Coronary artery (tissue), 2 donors: ENCODE results near the gene PARP6.

Source experiments
- DNase-seq: peaks from one replicate; pipeline ENCODE4 v3.0.0-alpha.2; 2017; ENCODE audit warnings: low spot score
- H3K27ac ChIP-seq, 2 donors: fragments of 200-600 bp; sonication (generic); one replicate each; pipeline ENCODE4 v1.5.1; 2016 to 2019
- H3K4me3 ChIP-seq: fragments of 200-600 bp; sonication (generic); 2 replicates; pipeline ENCODE4 v1.5.1; 2016; ENCODE audit warnings: mild to moderate bottlenecking, moderate library complexity
- TF ChIP-seq, protein P1 (sequence below): fragments of 200-600 bp; sonication (generic); IDR thresholded peaks from one replicate; pipeline ENCODE4 v1.5.1; 2019; ENCODE audit warnings: antibody characterized with exemption

Gene PARP6

DNA sequence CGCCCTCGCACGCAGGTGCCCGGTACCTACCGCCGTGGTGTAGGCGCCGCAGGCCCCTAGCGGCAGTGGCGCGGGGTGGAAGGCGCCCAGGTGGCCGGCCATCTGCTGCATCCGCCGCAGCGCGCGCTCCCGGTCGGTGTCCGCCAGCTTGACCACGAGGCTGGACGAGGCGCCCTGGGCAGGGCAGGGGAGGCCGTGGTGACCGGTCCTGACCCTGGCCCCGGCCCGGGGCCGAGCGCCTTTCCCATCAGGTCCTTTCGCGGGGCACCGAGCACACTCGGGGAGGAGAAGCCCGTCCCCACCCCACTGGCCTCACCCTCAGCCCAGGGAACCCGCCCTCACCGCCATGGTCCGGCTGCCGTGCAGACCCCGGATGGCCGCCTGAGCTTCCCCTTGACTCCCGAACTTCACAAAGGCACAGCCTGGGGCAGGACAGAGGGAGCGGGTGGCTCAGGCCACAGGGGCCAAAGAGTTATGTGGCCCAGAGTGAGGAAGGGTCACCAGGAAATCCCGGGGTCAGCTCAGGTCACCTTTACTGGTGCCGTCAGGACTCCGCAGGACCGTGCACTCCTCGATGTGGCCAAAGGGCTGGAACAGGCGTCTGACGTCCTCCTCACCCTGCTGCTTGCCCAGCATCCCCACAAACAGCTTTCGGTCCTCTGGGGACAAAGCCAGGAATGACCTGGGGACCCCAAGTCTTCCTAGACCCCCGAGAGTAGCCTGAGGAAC, 17.4 kb upstream of the PARP6 start:
- TF ChIP-seq, protein P1, sequence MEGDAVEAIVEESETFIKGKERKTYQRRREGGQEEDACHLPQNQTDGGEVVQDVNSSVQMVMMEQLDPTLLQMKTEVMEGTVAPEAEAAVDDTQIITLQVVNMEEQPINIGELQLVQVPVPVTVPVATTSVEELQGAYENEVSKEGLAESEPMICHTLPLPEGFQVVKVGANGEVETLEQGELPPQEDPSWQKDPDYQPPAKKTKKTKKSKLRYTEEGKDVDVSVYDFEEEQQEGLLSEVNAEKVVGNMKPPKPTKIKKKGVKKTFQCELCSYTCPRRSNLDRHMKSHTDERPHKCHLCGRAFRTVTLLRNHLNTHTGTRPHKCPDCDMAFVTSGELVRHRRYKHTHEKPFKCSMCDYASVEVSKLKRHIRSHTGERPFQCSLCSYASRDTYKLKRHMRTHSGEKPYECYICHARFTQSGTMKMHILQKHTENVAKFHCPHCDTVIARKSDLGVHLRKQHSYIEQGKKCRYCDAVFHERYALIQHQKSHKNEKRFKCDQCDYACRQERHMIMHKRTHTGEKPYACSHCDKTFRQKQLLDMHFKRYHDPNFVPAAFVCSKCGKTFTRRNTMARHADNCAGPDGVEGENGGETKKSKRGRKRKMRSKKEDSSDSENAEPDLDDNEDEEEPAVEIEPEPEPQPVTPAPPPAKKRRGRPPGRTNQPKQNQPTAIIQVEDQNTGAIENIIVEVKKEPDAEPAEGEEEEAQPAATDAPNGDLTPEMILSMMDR = no peak
- Histone ChIP-seq H3K4me3 (no peak overlapping the region), H3K27ac (no peak overlapping the region)
- no peak for DNase-seq

DNA sequence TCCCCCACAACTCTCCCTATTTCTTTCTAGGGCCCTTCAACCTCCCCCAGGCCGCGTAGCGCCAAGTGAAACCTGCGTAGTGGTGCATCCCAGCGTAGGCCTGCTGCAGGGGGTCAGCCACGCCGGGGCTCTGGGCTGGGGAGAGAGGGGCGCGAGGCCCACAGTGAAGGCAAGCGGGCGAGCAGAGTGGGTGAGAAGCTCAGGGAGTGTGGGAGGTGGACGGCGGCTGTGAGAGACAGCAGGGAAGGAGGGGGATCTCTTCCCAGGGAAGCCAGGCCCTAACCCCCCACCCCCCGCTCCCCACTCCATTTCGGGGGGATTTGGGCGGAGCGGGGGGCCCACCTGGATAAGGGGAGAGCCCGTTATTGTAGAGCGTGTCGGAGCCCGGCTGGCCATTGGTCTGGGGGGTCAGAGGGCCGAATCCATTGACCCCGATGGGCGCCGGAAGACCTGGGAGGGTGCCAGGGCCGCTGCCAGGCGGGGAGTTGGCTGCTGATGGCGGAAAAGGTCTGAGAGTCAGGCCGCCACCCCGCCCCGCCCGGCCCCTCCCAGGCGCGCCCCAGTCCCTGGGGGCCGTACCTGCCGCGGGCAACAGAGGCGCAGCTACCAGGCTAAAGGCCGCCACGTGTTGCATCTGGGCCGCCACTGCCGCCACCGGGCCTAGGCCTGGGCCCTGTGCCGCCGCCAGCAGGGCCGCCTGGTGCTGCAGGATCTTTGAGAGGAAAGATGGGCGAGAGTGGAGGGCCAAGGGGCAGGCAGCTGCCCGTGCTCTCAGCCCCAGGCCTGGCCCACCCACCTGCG, 16.6 kb upstream of the PARP6 start:
- TF ChIP-seq, protein P1 = no peak
- DNase-seq = no peak
- no peak overlapping the region for H3K27ac ChIP-seq
- no peak overlapping the region for H3K4me3 ChIP-seq

DNA sequence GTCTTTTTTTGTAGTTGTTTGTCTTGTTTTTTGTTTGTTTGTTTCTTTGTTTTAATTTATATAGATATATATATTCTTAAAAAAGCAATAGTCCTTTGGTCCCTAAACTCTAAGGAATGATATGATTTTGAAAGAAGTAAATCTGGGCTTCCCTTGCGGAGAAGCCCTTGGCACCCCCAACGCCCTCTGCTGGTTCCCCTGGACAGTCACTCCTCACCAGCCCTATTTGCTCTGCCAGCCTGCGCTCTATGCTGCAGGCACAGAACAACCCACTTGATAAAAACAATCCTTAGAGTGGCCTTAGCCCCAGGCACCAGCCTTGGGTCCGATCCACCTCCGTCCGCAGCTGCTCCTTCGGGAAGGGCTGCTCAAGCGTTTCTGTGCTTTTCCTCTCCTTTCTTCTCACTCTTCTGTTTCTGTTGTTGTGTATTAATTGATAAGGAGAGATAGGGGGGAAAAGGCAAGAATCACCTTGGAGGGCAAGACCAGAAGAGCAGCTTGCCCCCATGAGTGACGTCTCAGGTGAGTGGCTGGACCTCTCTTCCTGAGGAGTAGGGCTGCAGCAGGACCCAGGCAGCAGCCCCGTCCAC, 13.7 kb upstream of the PARP6 start:
- TF ChIP-seq, protein P1 = no peak
- no peak for DNase-seq
- Histone ChIP-seq H3K4me3 (no peak overlapping the region), H3K27ac (no peak overlapping the region)

DNA sequence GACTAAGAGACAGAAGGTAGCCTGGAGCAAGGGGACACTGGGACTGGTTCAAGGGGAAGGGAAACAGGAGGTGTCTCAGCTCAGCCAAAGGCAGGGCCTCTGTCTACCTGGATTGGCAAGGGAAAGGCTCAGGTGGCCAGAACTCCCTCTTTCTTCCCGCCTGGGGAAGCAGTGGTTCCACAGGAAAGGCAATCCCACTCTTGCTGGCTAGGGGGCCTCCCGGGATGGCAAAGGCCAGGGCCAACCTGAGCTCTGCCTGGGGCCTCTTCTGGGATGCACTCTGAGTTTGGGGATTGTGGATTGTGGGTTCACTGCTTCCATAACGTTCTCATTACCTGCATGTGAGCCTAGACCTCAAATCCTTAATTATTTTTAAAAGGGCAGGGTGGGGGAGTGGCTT, 13.0 kb upstream of the PARP6 start:
- Histone ChIP-seq H3K4me3 (no peak overlapping the region), H3K27ac (no peak overlapping the region)
- TF ChIP-seq, protein P1 = no peak
- no peak for DNase-seq

DNA sequence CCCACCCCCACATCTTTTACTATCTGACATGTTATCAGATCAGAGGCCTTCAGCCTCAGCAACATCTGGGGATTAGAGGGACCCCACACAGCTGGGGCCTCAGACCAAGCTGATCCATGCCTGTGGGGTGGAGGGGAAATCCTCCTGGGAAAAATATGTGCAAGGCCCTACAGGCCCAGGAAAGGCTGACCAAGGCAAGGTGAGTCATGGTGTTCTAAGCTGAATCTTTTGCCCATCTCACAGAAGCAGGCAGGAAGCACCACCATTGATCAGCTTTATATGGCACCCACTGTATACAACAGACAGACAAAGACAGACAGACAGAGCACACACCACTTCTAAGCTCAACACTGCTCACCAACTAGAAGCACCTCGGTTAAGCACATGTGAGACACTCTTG, 12.4 kb upstream of the PARP6 start:
- no peak overlapping the region for H3K4me3 ChIP-seq
- H3K27ac ChIP-seq = no peak overlapping the region
- DNase-seq = no peak
- TF ChIP-seq, protein P1 = no peak

DNA sequence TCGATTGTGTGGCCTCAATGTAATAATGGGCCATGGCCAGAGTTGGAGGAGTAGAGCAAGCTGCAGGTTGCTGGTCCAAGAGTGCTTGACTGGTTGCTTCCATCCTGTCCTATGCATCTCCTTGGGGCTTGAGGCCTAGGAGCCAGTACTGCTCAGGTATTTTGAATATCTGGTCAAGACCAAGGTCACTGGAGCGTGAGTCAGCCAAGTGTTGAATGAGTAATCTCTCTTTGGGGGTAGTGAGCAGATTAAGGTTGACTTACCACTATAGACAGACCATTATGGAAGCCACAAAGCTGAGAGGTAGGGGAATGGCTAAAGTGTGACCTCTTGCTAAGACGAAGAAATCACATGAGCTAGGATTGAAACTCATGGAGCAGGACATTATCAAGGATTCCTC, 9.4 kb upstream of the PARP6 start:
- Histone ChIP-seq H3K4me3 (no peak overlapping the region), H3K27ac (no peak overlapping the region)
- no peak for DNase-seq
- TF ChIP-seq, protein P1 = no peak
